ENCODE data around the gene ANKFN1.

ANKFN1 gene
- total RNA-seq = 0 to 0.17 (median 0.09) reads per million in 3 donors

- no peak within 1 kb of the TSS for H3K27ac ChIP-seq (ENCODE audit: insufficient read depth, low read length, poor library complexity, severe bottlenecking)
- DNase-seq = no peak
- H3K9me3 ChIP-seq (ENCODE audit: control insufficient read depth, low read length) = no peaks in the 10 kb centered on the region
- no peaks in the 10 kb centered on the region for H3K4me1 ChIP-seq (ENCODE audit: control insufficient read depth, insufficient read depth, low read length, poor library complexity, severe bottlenecking)
- H3K4me3 ChIP-seq (ENCODE audit: insufficient read depth, low read depth, low read length, poor library complexity, severe bottlenecking) = no peak within 1 kb of the TSS
- no peaks in the 10 kb centered on the region for H3K36me3 ChIP-seq (ENCODE audit: control insufficient read depth, insufficient read depth, low read length)
- H3K27me3 ChIP-seq (replicated peaks; ENCODE audit: control insufficient read depth, insufficient read depth, low read length, poor library complexity, severe bottlenecking) = no peaks in the 10 kb centered on the region
Measured at GRCh38 chr17:56152874-56153602, at the start of gene ANKFN1. Gene ANKFN1 (plus strand): TSS chr17:56153475. CDS start chr17:56212668, 59,193 bp downstream.

- H3K4me1 ChIP-seq (ENCODE audit: control insufficient read depth, insufficient read depth, low read length, poor library complexity, severe bottlenecking) = no peaks in the 10 kb centered on the region
- no peak for DNase-seq
- no peak overlapping the region for H3K4me3 ChIP-seq (ENCODE audit: insufficient read depth, low read depth, low read length, poor library complexity, severe bottlenecking)
- H3K27ac ChIP-seq (ENCODE audit: insufficient read depth, low read length, poor library complexity, severe bottlenecking) = no peak overlapping the region
- peaks cover 3% of the 10 kb centered on the region for H3K27me3 ChIP-seq (replicated peaks; ENCODE audit: control insufficient read depth, insufficient read depth, low read length, poor library complexity, severe bottlenecking)
- H3K36me3 ChIP-seq (ENCODE audit: control insufficient read depth, insufficient read depth, low read length) = no peaks in the 10 kb centered on the region
- H3K9me3 ChIP-seq (ENCODE audit: control insufficient read depth, low read length) = no peaks in the 10 kb centered on the region
Measured at GRCh38 chr17:56108811-56109284, 44.4 kb upstream of the ANKFN1 start.

GRCh38 chr17:56109836-56110235 is 43.4 kb upstream of the ANKFN1 start:
- DNase-seq = no peak
- Histone ChIP-seq H3K27me3 (replicated peaks; ENCODE audit: control insufficient read depth, insufficient read depth, low read length, poor library complexity, severe bottlenecking) (peaks cover 3% of the 10 kb centered on the region), H3K27ac (ENCODE audit: insufficient read depth, low read length, poor library complexity, severe bottlenecking) (no peak overlapping the region), H3K36me3 (ENCODE audit: control insufficient read depth, insufficient read depth, low read length) (no peaks in the 10 kb centered on the region), H3K4me3 (ENCODE audit: insufficient read depth, low read depth, low read length, poor library complexity, severe bottlenecking) (no peak overlapping the region), H3K9me3 (ENCODE audit: control insufficient read depth, low read length) (no peaks in the 10 kb centered on the region), H3K4me1 (ENCODE audit: control insufficient read depth, insufficient read depth, low read length, poor library complexity, severe bottlenecking) (no peaks in the 10 kb centered on the region)

GRCh38 chr17:56110463-56111135 is 42.7 kb upstream of the ANKFN1 start:
- Histone ChIP-seq H3K27ac (ENCODE audit: insufficient read depth, low read length, poor library complexity, severe bottlenecking) (no peak overlapping the region), H3K36me3 (ENCODE audit: control insufficient read depth, insufficient read depth, low read length) (no peaks in the 10 kb centered on the region), H3K27me3 (replicated peaks; ENCODE audit: control insufficient read depth, insufficient read depth, low read length, poor library complexity, severe bottlenecking) (peaks cover 3% of the 10 kb centered on the region), H3K4me3 (ENCODE audit: insufficient read depth, low read depth, low read length, poor library complexity, severe bottlenecking) (no peak overlapping the region), H3K9me3 (ENCODE audit: control insufficient read depth, low read length) (no peaks in the 10 kb centered on the region), H3K4me1 (ENCODE audit: control insufficient read depth, insufficient read depth, low read length, poor library complexity, severe bottlenecking) (no peaks in the 10 kb centered on the region)
- DNase-seq = no peak

- Histone ChIP-seq H3K27me3 (replicated peaks; ENCODE audit: control insufficient read depth, insufficient read depth, low read length, poor library complexity, severe bottlenecking) (peaks cover 3% of the 10 kb centered on the region), H3K4me1 (ENCODE audit: control insufficient read depth, insufficient read depth, low read length, poor library complexity, severe bottlenecking) (no peaks in the 10 kb centered on the region), H3K4me3 (ENCODE audit: insufficient read depth, low read depth, low read length, poor library complexity, severe bottlenecking) (no peak overlapping the region), H3K27ac (ENCODE audit: insufficient read depth, low read length, poor library complexity, severe bottlenecking) (no peak overlapping the region), H3K36me3 (ENCODE audit: control insufficient read depth, insufficient read depth, low read length) (no peaks in the 10 kb centered on the region), H3K9me3 (ENCODE audit: control insufficient read depth, low read length) (no peaks in the 10 kb centered on the region)
- no peak for DNase-seq
Measured at GRCh38 chr17:56111706-56112485, 41.4 kb upstream of the ANKFN1 start.

- DNase-seq = no peak
- H3K4me3 ChIP-seq (ENCODE audit: insufficient read depth, low read depth, low read length, poor library complexity, severe bottlenecking) = no peak overlapping the region
- no peaks in the 10 kb centered on the region for H3K9me3 ChIP-seq (ENCODE audit: control insufficient read depth, low read length)
Measured at GRCh38 chr17:56113486-56113885, 39.8 kb upstream of the ANKFN1 start.

GRCh38 chr17:56114469-56114868 is 38.8 kb upstream of the ANKFN1 start:
- no peaks in the 10 kb centered on the region for H3K36me3 ChIP-seq (ENCODE audit: control insufficient read depth, insufficient read depth, low read length)
- H3K27me3 ChIP-seq (replicated peaks; ENCODE audit: control insufficient read depth, insufficient read depth, low read length, poor library complexity, severe bottlenecking) = peaks cover 3% of the 10 kb centered on the region
- no peak overlapping the region for H3K27ac ChIP-seq (ENCODE audit: insufficient read depth, low read length, poor library complexity, severe bottlenecking)
- H3K4me3 ChIP-seq (ENCODE audit: insufficient read depth, low read depth, low read length, poor library complexity, severe bottlenecking) = no peak overlapping the region
- H3K4me1 ChIP-seq (ENCODE audit: control insufficient read depth, insufficient read depth, low read length, poor library complexity, severe bottlenecking) = no peaks in the 10 kb centered on the region
- no peaks in the 10 kb centered on the region for H3K9me3 ChIP-seq (ENCODE audit: control insufficient read depth, low read length)
- no peak for DNase-seq

More at GRCh38 chr17:56113486-56113885, 39.8 kb upstream of the ANKFN1 start:
- H3K36me3 ChIP-seq (ENCODE audit: control insufficient read depth, insufficient read depth, low read length) = no peaks in the 10 kb centered on the region
- no peaks in the 10 kb centered on the region for H3K4me1 ChIP-seq (ENCODE audit: control insufficient read depth, insufficient read depth, low read length, poor library complexity, severe bottlenecking)
- no peak overlapping the region for H3K27ac ChIP-seq (ENCODE audit: insufficient read depth, low read length, poor library complexity, severe bottlenecking)
- H3K27me3 ChIP-seq (replicated peaks; ENCODE audit: control insufficient read depth, insufficient read depth, low read length, poor library complexity, severe bottlenecking) = peaks cover 3% of the 10 kb centered on the region

- Histone ChIP-seq H3K27ac (ENCODE audit: insufficient read depth, low read length, poor library complexity, severe bottlenecking) (no peak overlapping the region), H3K27me3 (replicated peaks; ENCODE audit: control insufficient read depth, insufficient read depth, low read length, poor library complexity, severe bottlenecking) (no peaks in the 10 kb centered on the region), H3K36me3 (ENCODE audit: control insufficient read depth, insufficient read depth, low read length) (no peaks in the 10 kb centered on the region), H3K4me1 (ENCODE audit: control insufficient read depth, insufficient read depth, low read length, poor library complexity, severe bottlenecking) (no peaks in the 10 kb centered on the region), H3K4me3 (ENCODE audit: insufficient read depth, low read depth, low read length, poor library complexity, severe bottlenecking) (no peak overlapping the region), H3K9me3 (ENCODE audit: control insufficient read depth, low read length) (no peaks in the 10 kb centered on the region)
- DNase-seq = no peak
Measured at GRCh38 chr17:56119191-56119590, 34.1 kb upstream of the ANKFN1 start.

GRCh38 chr17:56119936-56120335 is 33.3 kb upstream of the ANKFN1 start:
- no peak for DNase-seq
- H3K27ac ChIP-seq (ENCODE audit: insufficient read depth, low read length, poor library complexity, severe bottlenecking) = no peak overlapping the region
- H3K36me3 ChIP-seq (ENCODE audit: control insufficient read depth, insufficient read depth, low read length) = no peaks in the 10 kb centered on the region
- H3K9me3 ChIP-seq (ENCODE audit: control insufficient read depth, low read length) = no peaks in the 10 kb centered on the region
- H3K4me1 ChIP-seq (ENCODE audit: control insufficient read depth, insufficient read depth, low read length, poor library complexity, severe bottlenecking) = no peaks in the 10 kb centered on the region
- H3K27me3 ChIP-seq (replicated peaks; ENCODE audit: control insufficient read depth, insufficient read depth, low read length, poor library complexity, severe bottlenecking) = no peaks in the 10 kb centered on the region
- no peak overlapping the region for H3K4me3 ChIP-seq (ENCODE audit: insufficient read depth, low read depth, low read length, poor library complexity, severe bottlenecking)

Measured in effector memory CD4-positive, alpha-beta T cell (primary cell).